ENCODE results near the gene CLIC1.

- TF ChIP-seq FOXK2 (IDR thresholded peaks at IDR 0.05), result no peak
- no peak for TF ChIP-seq FOXA1 (IDR thresholded peaks at IDR 0.05)
- TF ChIP-seq LEF1 (IDR thresholded peaks at IDR 0.05; ENCODE audit: borderline replicate concordance), result no peak
Measured at GRCh38 chr6:31710523-31711219, 25.7 kb downstream of the CLIC1 start.
